Neural cell (in vitro differentiated cells): Measurements from ENCODE around the gene UNC93B1.

ENCODE experiments used
- CTCF ChIP-seq: fragments of 450-650 bp; IDR thresholded peaks from 2 replicates; pipeline ENCODE4 v1.5.1; 2014; ENCODE audit warnings: antibody characterized with exemption, mild to moderate bottlenecking, moderate library complexity; ENCODE audit not compliant: poor library complexity, severe bottlenecking
- EP300 ChIP-seq: fragments of 450-650 bp; conservative IDR thresholded peaks from 2 replicates; pipeline ENCODE4 v1.6.1; 2014; ENCODE audit warnings: antibody characterized with exemption, mild to moderate bottlenecking, moderate library complexity; ENCODE audit not compliant: poor library complexity, severe bottlenecking
- EZH2 ChIP-seq: fragments of 200-600, 300-800 bp; shearing (Covaris generic), sonication (generic); IDR thresholded peaks from 2 replicates; pipeline ENCODE4 v1.6.1; 2014; ENCODE audit warnings: antibody characterized with exemption, low read length, borderline replicate concordance, mild to moderate bottlenecking; ENCODE audit not compliant: insufficient read depth, poor library complexity, severe bottlenecking

GRCh38 chr11:68026391-68027105 is 22.7 kb upstream of the UNC93B1 start:
- no peak for TF ChIP-seq CTCF
- no peak for TF ChIP-seq EZH2
- no peak for TF ChIP-seq EP300
